HepG2 (cell line): ENCODE data around the gene PRR35. TPM values are rescaled to one million over a fixed set of nuclear protein-coding genes. Genes with fewer than 3 reads are reported as not detected.

ENCODE experiments used
- ARHGAP35 ChIP-seq: sonication (generic); formaldehyde crosslinking; IDR thresholded peaks from 2 replicates; pipeline ENCODE4 v1.9.0; 2022; ENCODE audit warnings: mild to moderate bottlenecking, inconsistent platforms, moderate library complexity, missing genetic modification reagents, borderline replicate concordance
- GABPA ChIP-seq, 2 experiments: IDR thresholded peaks; 2 replicates each; pipeline ENCODE4 v1.6.1; 2011 to 2016; ENCODE audit warnings: low read depth in 2 of 2, low read length in 1 of 2, missing biosample characterization in 1 of 2, missing genetic modification characterization in 1 of 2
- GTF3A ChIP-seq: sonication (generic); formaldehyde crosslinking; conservative IDR thresholded peaks from 2 replicates; pipeline ENCODE4 v1.4.0; 2020; ENCODE audit warnings: mild to moderate bottlenecking, missing genetic modification reagents
- JDP2 ChIP-seq: sonication (generic); formaldehyde crosslinking; IDR thresholded peaks from 2 replicates; pipeline ENCODE4 v1.8.1; 2022; ENCODE audit warnings: missing genetic modification reagents, borderline replicate concordance
- MTA3 ChIP-seq: sonication (generic); formaldehyde crosslinking; IDR thresholded peaks from 2 replicates; pipeline ENCODE4 v1.4.0; 2020; ENCODE audit warnings: missing genetic modification reagents
- NR2F6 ChIP-seq, 2 experiments: IDR thresholded peaks; 2 replicates each; pipeline ENCODE4 v1.6.1; 2016; ENCODE audit warnings: antibody characterized with exemption in 1 of 2, mild to moderate bottlenecking in 1 of 2
- PAX8 ChIP-seq: sonication (generic); formaldehyde crosslinking; IDR thresholded peaks from 2 replicates; pipeline ENCODE4 v1.8.0; 2022; ENCODE audit warnings: mild to moderate bottlenecking, missing genetic modification reagents, borderline replicate concordance
- POLR2AphosphoS2 ChIP-seq: IDR thresholded peaks from 2 replicates; pipeline ENCODE4 v1.6.1; 2011; ENCODE audit warnings: low read depth, low read length, improper control_type of control experiment
- SMARCE1 ChIP-seq: fragments of 450-650 bp; IDR thresholded peaks from 2 replicates; pipeline ENCODE4 v1.6.1; 2017; ENCODE audit warnings: borderline replicate concordance
- SNAPC2 ChIP-seq: sonication (generic); formaldehyde crosslinking; IDR thresholded peaks from 2 replicates; pipeline ENCODE4 v1.8.1; 2022; ENCODE audit warnings: mild to moderate bottlenecking, missing genetic modification reagents
- SP1 ChIP-seq, 2 experiments: fragments of 450-650 bp in 1 of 2; sonication (generic) in 1 of 2; formaldehyde crosslinking in 1 of 2; IDR thresholded peaks; 2 replicates each; pipeline versions ENCODE4 v1.4.0 to v1.6.1; 2016 to 2020; ENCODE audit warnings: missing genetic modification reagents in 1 of 2
- U2AF1 ChIP-seq: fragments of 200-400 bp; formaldehyde crosslinking; optimal IDR thresholded peaks from 2 replicates; pipeline ENCODE3; 2017; ENCODE audit warnings: mild to moderate bottlenecking, low read depth, low read length
- ZKSCAN5 ChIP-seq: sonication (generic); formaldehyde crosslinking; IDR thresholded peaks from 2 replicates; pipeline ENCODE4 v1.5.1; 2020; ENCODE audit warnings: mild to moderate bottlenecking, missing genetic modification reagents
- ZMAT3 ChIP-seq: sonication (generic); formaldehyde crosslinking; conservative IDR thresholded peaks from 2 replicates; pipeline ENCODE4 v1.7.0; 2021; ENCODE audit warnings: missing genetic modification reagents
- ZMYM4 ChIP-seq: sonication (generic); formaldehyde crosslinking; IDR thresholded peaks from 2 replicates; pipeline ENCODE4 v1.8.1; 2023; ENCODE audit warnings: mild to moderate bottlenecking, missing genetic modification reagents
- ZNF18 ChIP-seq: sonication (generic); formaldehyde crosslinking; IDR thresholded peaks from 2 replicates; pipeline ENCODE4 v1.8.0; 2022; ENCODE audit warnings: mild to moderate bottlenecking, missing genetic modification reagents; ENCODE audit not compliant: insufficient replicate concordance
- ZNF224 ChIP-seq: sonication (generic); formaldehyde crosslinking; IDR thresholded peaks from 2 replicates; pipeline ENCODE4 v1.5.0; 2020; ENCODE audit warnings: mild to moderate bottlenecking, missing genetic modification reagents
- ZNF234 ChIP-seq: sonication (generic); formaldehyde crosslinking; conservative IDR thresholded peaks from 2 replicates; pipeline ENCODE4 v1.5.1; 2020; ENCODE audit warnings: mild to moderate bottlenecking, missing genetic modification reagents
- ZNF263 ChIP-seq: sonication (generic); formaldehyde crosslinking; IDR thresholded peaks from 2 replicates; pipeline ENCODE4 v1.4.0; 2020; ENCODE audit warnings: missing genetic modification reagents
- ZNF850 ChIP-seq: sonication (generic); formaldehyde crosslinking; conservative IDR thresholded peaks from 2 replicates; pipeline ENCODE4 v1.9.0; 2021; ENCODE audit warnings: mild to moderate bottlenecking, missing genetic modification reagents
- ZNF891 ChIP-seq: sonication (generic); formaldehyde crosslinking; IDR thresholded peaks from 2 replicates; pipeline ENCODE4 v1.5.0; 2020; ENCODE audit warnings: mild to moderate bottlenecking, missing genetic modification reagents
- polyA plus RNA-seq, 8 experiments: library from polyadenylated mRNA; depleted of rRNA in 3 of 8; stranded (reverse) in 7 of 8; unstranded in 1 of 8; fragments of >200 nt; fragmentation: Illumina TruSeq in 4 of 8; extraction: Trizol in 4 of 8; gene quantifications; 2 replicates each; pipeline versions ENCODE4 v1.2.1 to v1.2.3, GENCODE V29; 2011 to 2016; ENCODE audit warnings: low read depth in 4 of 8, missing spikeins in 1 of 8, mixed read lengths in 1 of 8; ENCODE audit not compliant: insufficient read depth in 1 of 8
- total RNA-seq, 5 experiments: library from RNA; depleted of rRNA; stranded (reverse); fragments of >200 nt; fragmentation: Illumina TruSeq; extraction: Trizol; gene quantifications; 2 replicates each; pipeline ENCODE4 v1.2.3, GENCODE V29; 2016; ENCODE audit warnings: low read depth in 1 of 5
- TF ChIP-seq, protein P1 (sequence below), 2 experiments: sonication (generic) in 1 of 2; formaldehyde crosslinking in 1 of 2; IDR thresholded peaks; 2 replicates each; pipeline versions ENCODE4 v1.4.0 to v1.6.1; 2016 to 2020; ENCODE audit warnings: borderline replicate concordance in 1 of 2, low read depth in 1 of 2, mild to moderate bottlenecking in 1 of 2, missing genetic modification reagents in 1 of 2
- TF ChIP-seq, protein P2 (sequence below): sonication (generic); formaldehyde crosslinking; IDR thresholded peaks from 2 replicates; pipeline ENCODE4 v1.5.1; 2020; ENCODE audit warnings: mild to moderate bottlenecking, missing genetic modification reagents, moderate library complexity

PRR35 gene
- total and polyA plus RNA-seq, 2 of the 13 experiments (the other 11 are each of a cell fraction or from before 2014, with no cell fraction given) = 0.07 to 0.16 TPM

- TF ChIP-seq, protein P1, sequence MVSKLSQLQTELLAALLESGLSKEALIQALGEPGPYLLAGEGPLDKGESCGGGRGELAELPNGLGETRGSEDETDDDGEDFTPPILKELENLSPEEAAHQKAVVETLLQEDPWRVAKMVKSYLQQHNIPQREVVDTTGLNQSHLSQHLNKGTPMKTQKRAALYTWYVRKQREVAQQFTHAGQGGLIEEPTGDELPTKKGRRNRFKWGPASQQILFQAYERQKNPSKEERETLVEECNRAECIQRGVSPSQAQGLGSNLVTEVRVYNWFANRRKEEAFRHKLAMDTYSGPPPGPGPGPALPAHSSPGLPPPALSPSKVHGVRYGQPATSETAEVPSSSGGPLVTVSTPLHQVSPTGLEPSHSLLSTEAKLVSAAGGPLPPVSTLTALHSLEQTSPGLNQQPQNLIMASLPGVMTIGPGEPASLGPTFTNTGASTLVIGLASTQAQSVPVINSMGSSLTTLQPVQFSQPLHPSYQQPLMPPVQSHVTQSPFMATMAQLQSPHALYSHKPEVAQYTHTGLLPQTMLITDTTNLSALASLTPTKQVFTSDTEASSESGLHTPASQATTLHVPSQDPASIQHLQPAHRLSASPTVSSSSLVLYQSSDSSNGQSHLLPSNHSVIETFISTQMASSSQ (IDR thresholded peaks at IDR 0.05; ENCODE audit: low read depth) = no peak
- TF ChIP-seq, protein P1 (CRISPR knock-in tag; IDR thresholded peaks at IDR 0.05; ENCODE audit: borderline replicate concordance) = peak; percentile 13; the same call in 1 of the 2 replicates
- TF ChIP-seq POLR2AphosphoS2 (no peak), ZMYM4 (CRISPR knock-in tag) (no peak), ZKSCAN5 (CRISPR knock-in tag) (no peak), ZNF891 (0 out of 2 replicates have a peak, but pooled peaks have one; percentile 22), ZNF263 (CRISPR knock-in tag) (peak; percentile 76), MTA3 (CRISPR knock-in tag) (no peak), GABPA (IDR thresholded peaks at IDR 0.05; ENCODE audit: low read depth, low read length) (no peak), GABPA (CRISPR knock-in tag; IDR thresholded peaks at IDR 0.05; ENCODE audit: low read depth) (no peak), ZNF224 (CRISPR knock-in tag) (no peak), GTF3A (CRISPR knock-in tag) (no peak), SMARCE1 (no peak), SP1 (IDR thresholded peaks at IDR 0.05) (no peak), SP1 (CRISPR knock-in tag; IDR thresholded peaks at IDR 0.05) (peak; percentile 29; the same call in 1 of the 2 replicates), ZNF850 (CRISPR knock-in tag) (no peak), ZNF234 (CRISPR knock-in tag) (no peak), ARHGAP35 (CRISPR knock-in tag) (no peak), PAX8 (CRISPR knock-in tag) (no peak), ZMAT3 (CRISPR knock-in tag) (no peak), JDP2 (no peak), NR2F6 (IDR thresholded peaks at IDR 0.05) (no peak), NR2F6 (CRISPR knock-in tag; IDR thresholded peaks at IDR 0.05) (peak; percentile 60), SNAPC2 (CRISPR knock-in tag) (no peak), U2AF1 (no peak), ZNF18 (CRISPR knock-in tag) (no peak)
- TF ChIP-seq, protein P2, sequence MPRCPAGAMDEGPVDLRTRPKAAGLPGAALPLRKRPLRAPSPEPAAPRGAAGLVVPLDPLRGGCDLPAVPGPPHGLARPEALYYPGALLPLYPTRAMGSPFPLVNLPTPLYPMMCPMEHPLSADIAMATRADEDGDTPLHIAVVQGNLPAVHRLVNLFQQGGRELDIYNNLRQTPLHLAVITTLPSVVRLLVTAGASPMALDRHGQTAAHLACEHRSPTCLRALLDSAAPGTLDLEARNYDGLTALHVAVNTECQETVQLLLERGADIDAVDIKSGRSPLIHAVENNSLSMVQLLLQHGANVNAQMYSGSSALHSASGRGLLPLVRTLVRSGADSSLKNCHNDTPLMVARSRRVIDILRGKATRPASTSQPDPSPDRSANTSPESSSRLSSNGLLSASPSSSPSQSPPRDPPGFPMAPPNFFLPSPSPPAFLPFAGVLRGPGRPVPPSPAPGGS = no peak
Observed at GRCh38 chr16:533391-534123, 26.6 kb upstream of the PRR35 start (continued).
